Left lung (tissue), 10 donors: ENCODE measurements around the gene KIF3A. TPM values are rescaled to one million over a fixed set of nuclear protein-coding genes. Genes with fewer than 3 reads are reported as not detected.

Experiments
- ATAC-seq: fragments of 200-7000 bp; cut with Tn5 transposase; one replicate; pipeline ENCODE4 v1.9.1; 2020; ENCODE audit warnings: moderate library complexity
- DNase-seq, 4 donors: peaks; one replicate each; pipeline ENCODE4 v3.0.0-alpha.2; 2013 to 2020
- H3K27ac ChIP-seq, 2 donors: fragments of 200-600 bp; sonication (generic) in 1 of 2; one replicate each; pipeline versions ENCODE4 v1.5.0 to v1.8.0; 2020 to 2021
- H3K27me3 ChIP-seq, 2 donors: fragments of 200-600 bp; sonication (generic) in 1 of 2; one replicate each; pipeline versions ENCODE4 v1.5.0 to v1.8.0; 2020 to 2021
- H3K36me3 ChIP-seq, 2 donors: fragments of 200-600 bp; sonication (generic) in 1 of 2; one replicate each; pipeline versions ENCODE4 v1.5.0 to v1.8.0; 2020 to 2021
- H3K4me1 ChIP-seq, 2 donors: fragments of 200-600 bp; one replicate each; pipeline ENCODE4 v1.8.0; 2021
- H3K4me3 ChIP-seq, 2 donors: fragments of 200-600 bp; sonication (generic) in 1 of 2; one replicate each; pipeline versions ENCODE4 v1.5.0 to v1.8.0; 2020 to 2021; ENCODE audit warnings: mild to moderate bottlenecking in 1 of 2
- H3K9me3 ChIP-seq, 2 donors: fragments of 200-600 bp; sonication (generic) in 1 of 2; one replicate each; pipeline versions ENCODE4 v1.5.0 to v1.8.0; 2020 to 2021
- CTCF ChIP-seq, 2 donors: fragments of 200-600 bp; sonication (generic) in 1 of 2; IDR thresholded peaks; one replicate each; pipeline versions ENCODE4 v1.5.0 to v1.8.0; 2021; ENCODE audit warnings: antibody characterized with exemption in 2 of 2
- intact Hi-C, 2 donors: fragments of 100-400 bp; cut with DNase I; formaldehyde crosslinking; loops; one replicate each; pipeline versions ENCODE4 v1.11.2 to v1.14.2; 2022
- polyA plus RNA-seq, 6 donors: library from polyadenylated mRNA; unstranded; fragments of 120-200 nt; gene quantifications; one replicate each; pipeline ENCODE4 v1.2.1, GENCODE V29; 2013; ENCODE audit not compliant: insufficient read length in 6 of 6
- total RNA-seq, 2 donors: library from RNA; stranded (reverse); fragmentation: NEBNext Ultra II Directional; extraction: Animal tissue kit (Norgen Biotek cat#: 25700); gene quantifications; one replicate each; pipeline ENCODE4 v1.2.1, GENCODE V29; 2021
- donor health status: DM: no; HTN: yes; CAD: no.
- donor health status: DM: no; HTN: no; CAD: no.

The KIF3A gene
- total and polyA plus RNA-seq, 8 donors, result 8.9 to 30.4 (median 25.5) TPM

- H3K27me3 ChIP-seq, result no peaks in the 10 kb centered on the region
- peaks cover 0 to 66% of the 10 kb centered on the region in 2 donors for H3K36me3 ChIP-seq
- H3K4me1 ChIP-seq, result peaks cover 10 to 11% of the 10 kb centered on the region in 2 donors
- ATAC-seq, result no peak
- intact Hi-C loops, result no loop called here
- no peak overlapping the region for H3K4me3 ChIP-seq
- DNase-seq, result no peak
- no peak for TF ChIP-seq CTCF (IDR thresholded peaks at IDR 0.05)
- no peaks in the 10 kb centered on the region for H3K9me3 ChIP-seq
- H3K27ac ChIP-seq, result no peak overlapping the region
Observed at GRCh38 chr5:132763181-132764036, 26.1 kb upstream of the KIF3A start.

- H3K4me3 ChIP-seq, result no peak overlapping the region
- no peaks in the 10 kb centered on the region for H3K9me3 ChIP-seq
- H3K27me3 ChIP-seq, result no peaks in the 10 kb centered on the region
- intact Hi-C loops, result no loop called here
- H3K36me3 ChIP-seq, result peaks cover 0 to 74% of the 10 kb centered on the region in 2 donors
- no peak overlapping the region for H3K27ac ChIP-seq
- no peak for TF ChIP-seq CTCF (IDR thresholded peaks at IDR 0.05)
- peaks cover 3 to 5% of the 10 kb centered on the region in 2 donors for H3K4me1 ChIP-seq
- DNase-seq (no peak), ATAC-seq (no peak)
Observed at GRCh38 chr5:132762246-132763000, 25.1 kb upstream of the KIF3A start.

GRCh38 chr5:132761321-132762240, 24.2 kb upstream of the KIF3A start:
- intact Hi-C loops, result no loop called here
- no peak for ATAC-seq
- no peaks in the 10 kb centered on the region for H3K4me1 ChIP-seq
- H3K4me3 ChIP-seq, result no peak overlapping the region
- no peak overlapping the region for H3K27ac ChIP-seq
- no peaks in the 10 kb centered on the region for H3K27me3 ChIP-seq
- no peak for TF ChIP-seq CTCF (IDR thresholded peaks at IDR 0.05)
- DNase-seq, result no peak
- no peaks in the 10 kb centered on the region for H3K9me3 ChIP-seq
- peaks cover 0 to 74% of the 10 kb centered on the region in 2 donors for H3K36me3 ChIP-seq

- no peak for TF ChIP-seq CTCF (IDR thresholded peaks at IDR 0.05)
- Histone ChIP-seq H3K9me3 (no peaks in the 10 kb centered on the region), H3K4me3 (no peak overlapping the region), H3K27ac (no peak overlapping the region), H3K27me3 (no peaks in the 10 kb centered on the region), H3K36me3 (peaks cover 0 to 74% of the 10 kb centered on the region in 2 donors), H3K4me1 (no peaks in the 10 kb centered on the region)
- DNase-seq (no peak), ATAC-seq (no peak)
- intact Hi-C loops, result no loop called here
Observed at GRCh38 chr5:132760601-132761317, 23.4 kb upstream of the KIF3A start.
